Liver (tissue), 9 donors: Measurements from ENCODE around the gene DDX1. TPM values are rescaled to one million over a fixed set of nuclear protein-coding genes. Genes with fewer than 3 reads are reported as not detected.

Experiments used
- DNase-seq: peaks from one replicate; pipeline ENCODE4 v3.0.0-alpha.2; 2017; ENCODE audit warnings: low spot score
- H3K27ac ChIP-seq, 2 donors: one replicate each; pipeline ENCODE4 v1.7.0; 2013; ENCODE audit warnings: inconsistent platforms in 2 of 2, low read length in 2 of 2, control low read depth in 1 of 2, low read depth in 1 of 2, mild to moderate bottlenecking in 1 of 2
- H3K27me3 ChIP-seq, 4 donors: one replicate each; pipeline versions ENCODE4 v1.6.1 to v1.7.0; 2013; ENCODE audit warnings: low read length in 3 of 4, inconsistent platforms in 1 of 4, mild to moderate bottlenecking in 1 of 4, moderate library complexity in 1 of 4; ENCODE audit not compliant: control insufficient read depth in 4 of 4, insufficient read depth in 4 of 4
- H3K36me3 ChIP-seq, 4 donors: one replicate each; pipeline versions ENCODE4 v1.6.1 to v1.7.0; 2013; ENCODE audit warnings: low read length in 3 of 4, mild to moderate bottlenecking in 3 of 4, low read depth in 1 of 4, moderate library complexity in 1 of 4; ENCODE audit not compliant: control insufficient read depth in 4 of 4, insufficient read depth in 3 of 4
- H3K4me1 ChIP-seq, 4 donors: one replicate each; pipeline versions ENCODE4 v1.6.1 to v1.7.0; 2013; ENCODE audit warnings: low read length in 3 of 4, mild to moderate bottlenecking in 3 of 4, moderate library complexity in 1 of 4; ENCODE audit not compliant: control insufficient read depth in 4 of 4, insufficient read depth in 4 of 4
- H3K4me3 ChIP-seq, 3 donors: one replicate each; pipeline versions ENCODE4 v1.6.1 to v1.7.0; 2013; ENCODE audit warnings: low read length in 3 of 3, control low read depth in 1 of 3, low read depth in 1 of 3, mild to moderate bottlenecking in 1 of 3
- H3K9ac ChIP-seq, 2 donors: one replicate each; pipeline ENCODE4 v1.7.0; 2013; ENCODE audit warnings: low read length in 2 of 2, mild to moderate bottlenecking in 2 of 2, moderate library complexity in 2 of 2, control low read depth in 1 of 2, low read depth in 1 of 2
- H3K9me3 ChIP-seq, 4 donors: one replicate each; pipeline versions ENCODE4 v1.6.1 to v1.7.0; 2013; ENCODE audit warnings: low read length in 3 of 4; ENCODE audit not compliant: control insufficient read depth in 4 of 4
- ATF3 ChIP-seq: IDR thresholded peaks from 2 replicates; pipeline ENCODE4 v1.6.1; 2016; ENCODE audit warnings: antibody characterized with exemption
- CTCF ChIP-seq: fragments of 150-350 bp; IDR thresholded peaks from 2 replicates; pipeline ENCODE4 v1.5.1; 2017; ENCODE audit warnings: improper control_type of control experiment, low read depth, low read length; ENCODE audit not compliant: missing input control
- EGR1 ChIP-seq, 2 donors: IDR thresholded peaks; 2 replicates each; pipeline ENCODE4 v1.6.1; 2016 to 2018; ENCODE audit warnings: antibody characterized with exemption in 2 of 2, low read depth in 2 of 2
- FOXA1 ChIP-seq: IDR thresholded peaks from 2 replicates; pipeline ENCODE4 v1.6.1; 2016; ENCODE audit warnings: antibody characterized with exemption
- FOXA2 ChIP-seq: IDR thresholded peaks from 2 replicates; pipeline ENCODE4 v1.6.1; 2016; ENCODE audit warnings: antibody characterized with exemption
- GABPA ChIP-seq, 2 donors: IDR thresholded peaks in 1 of 2; conservative IDR thresholded peaks in 1 of 2; 2 replicates each; pipeline ENCODE4 v1.6.1; 2016; ENCODE audit warnings: antibody characterized with exemption in 2 of 2, mild to moderate bottlenecking in 1 of 2, moderate library complexity in 1 of 2
- HNF4G ChIP-seq: IDR thresholded peaks from 2 replicates; pipeline ENCODE4 v1.6.1; 2016; ENCODE audit warnings: antibody characterized with exemption
- JUND ChIP-seq, 2 donors: IDR thresholded peaks; 2 replicates each; pipeline ENCODE4 v1.6.1; 2016; ENCODE audit warnings: antibody characterized with exemption in 2 of 2
- NR2F2 ChIP-seq: IDR thresholded peaks from 2 replicates; pipeline ENCODE4 v1.6.1; 2016; ENCODE audit warnings: antibody characterized with exemption
- RAD21 ChIP-seq, 2 donors: IDR thresholded peaks; 2 replicates each; pipeline ENCODE4 v1.6.1; 2016; ENCODE audit warnings: antibody characterized with exemption in 2 of 2, mild to moderate bottlenecking in 2 of 2
- REST ChIP-seq: IDR thresholded peaks from 2 replicates; pipeline ENCODE4 v1.6.1; 2016; ENCODE audit warnings: antibody characterized with exemption, mild to moderate bottlenecking
- SP1 ChIP-seq: IDR thresholded peaks from 2 replicates; pipeline ENCODE4 v1.6.1; 2018; ENCODE audit warnings: antibody characterized with exemption, mild to moderate bottlenecking
- TAF1 ChIP-seq: conservative IDR thresholded peaks from 2 replicates; pipeline ENCODE4 v1.6.1; 2016; ENCODE audit warnings: antibody characterized with exemption, mild to moderate bottlenecking
- WGBS: extraction: QIAGEN DNeasy Blood & Tissue Kit; methylation state at CpG from one replicate; pipeline ENCODE4 v1.1.7; 2013; 5-methylcytosine and 5-hydroxymethylcytosine counted together
- polyA plus RNA-seq, 2 donors: library from polyadenylated mRNA; stranded (reverse) in 1 of 2; unstranded in 1 of 2; fragments of 200-250 nt in 1 of 2; fragments of >200 nt in 1 of 2; fragmentation: Nextera tagmentation in 1 of 2; extraction: Ambion mirVana in 1 of 2; gene quantifications; one replicate each; pipeline versions ENCODE4 v1.2.1 to v1.2.3, GENCODE V29; 2013 to 2015
- total RNA-seq, 2 donors: library from RNA; depleted of rRNA; stranded (reverse); fragments of >200 nt; gene quantifications; one replicate each; pipeline ENCODE4 v1.2.3, GENCODE V29; 2014
- donor health status: healthy.
- donor health status: healthy.
- donor health status: healthy.
- donor health status: healthy.
- donor health status: healthy.

The DDX1 gene
- total and polyA plus RNA-seq, 4 donors = 31.7 to 43.9 (median 38.8) TPM

- 90% methylated on average over 6 of the region's 6 CpGs for WGBS
- TF ChIP-seq RAD21 (IDR thresholded peaks at IDR 0.05) (no peak), GABPA (IDR thresholded peaks at IDR 0.05 in 1 of 2, conservative IDR thresholded peaks at IDR 0.05 in 1 of 2) (no peak), NR2F2 (no peak), FOXA1 (no peak), ATF3 (no peak), JUND (IDR thresholded peaks at IDR 0.05) (no peak), REST (no peak), CTCF (no peak), FOXA2 (no peak), HNF4G (no peak), EGR1 (IDR thresholded peaks at IDR 0.05; ENCODE audit: low read depth in 2 of 2) (no peak)
- no peaks in the 10 kb centered on the region for H3K36me3 ChIP-seq
These were observed 24.8 kb upstream of the DDX1 start for GRCh38 chr2:15566912-15567311.

GRCh38 chr2:15568874-15569273, 22.8 kb upstream of the DDX1 start:
- Histone ChIP-seq H3K9ac (no peak overlapping the region), H3K9me3 (no peaks in the 10 kb centered on the region), H3K36me3 (no peaks in the 10 kb centered on the region), H3K4me3 (no peak overlapping the region), H3K4me1 (no peaks in the 10 kb centered on the region), H3K27me3 (no peaks in the 10 kb centered on the region), H3K27ac (no peak overlapping the region)
- DNase-seq = no peak
- 94% methylated on average over 12 of the region's 12 CpGs for WGBS
- no peak for TF ChIP-seq TAF1
- no peak for TF ChIP-seq ATF3
- TF ChIP-seq GABPA (IDR thresholded peaks at IDR 0.05 in 1 of 2, conservative IDR thresholded peaks at IDR 0.05 in 1 of 2) = no peak
- no peak for TF ChIP-seq JUND (IDR thresholded peaks at IDR 0.05)
- no peak for TF ChIP-seq HNF4G
- no peak for TF ChIP-seq FOXA1
- no peak for TF ChIP-seq SP1
- no peak for TF ChIP-seq FOXA2
- TF ChIP-seq NR2F2 = no peak

More at GRCh38 chr2:15566912-15567311, 24.8 kb upstream of the DDX1 start:
- Histone ChIP-seq H3K9ac (no peak overlapping the region), H3K4me1 (no peaks in the 10 kb centered on the region), H3K27me3 (no peaks in the 10 kb centered on the region), H3K4me3 (no peak overlapping the region), H3K9me3 (no peaks in the 10 kb centered on the region), H3K27ac (no peak overlapping the region)
- DNase-seq = no peak
